ENCODE measurements around the gene CCNB3. TPM values are rescaled to one million over a fixed set of nuclear protein-coding genes. Genes with fewer than 3 reads are reported as not detected.
"Not testable (repeated sequence)": the region's sequence is repeated elsewhere in the genome, so short reads cannot be mapped to it uniquely, and the experiment has no call there.

Gene CCNB3, protein sequence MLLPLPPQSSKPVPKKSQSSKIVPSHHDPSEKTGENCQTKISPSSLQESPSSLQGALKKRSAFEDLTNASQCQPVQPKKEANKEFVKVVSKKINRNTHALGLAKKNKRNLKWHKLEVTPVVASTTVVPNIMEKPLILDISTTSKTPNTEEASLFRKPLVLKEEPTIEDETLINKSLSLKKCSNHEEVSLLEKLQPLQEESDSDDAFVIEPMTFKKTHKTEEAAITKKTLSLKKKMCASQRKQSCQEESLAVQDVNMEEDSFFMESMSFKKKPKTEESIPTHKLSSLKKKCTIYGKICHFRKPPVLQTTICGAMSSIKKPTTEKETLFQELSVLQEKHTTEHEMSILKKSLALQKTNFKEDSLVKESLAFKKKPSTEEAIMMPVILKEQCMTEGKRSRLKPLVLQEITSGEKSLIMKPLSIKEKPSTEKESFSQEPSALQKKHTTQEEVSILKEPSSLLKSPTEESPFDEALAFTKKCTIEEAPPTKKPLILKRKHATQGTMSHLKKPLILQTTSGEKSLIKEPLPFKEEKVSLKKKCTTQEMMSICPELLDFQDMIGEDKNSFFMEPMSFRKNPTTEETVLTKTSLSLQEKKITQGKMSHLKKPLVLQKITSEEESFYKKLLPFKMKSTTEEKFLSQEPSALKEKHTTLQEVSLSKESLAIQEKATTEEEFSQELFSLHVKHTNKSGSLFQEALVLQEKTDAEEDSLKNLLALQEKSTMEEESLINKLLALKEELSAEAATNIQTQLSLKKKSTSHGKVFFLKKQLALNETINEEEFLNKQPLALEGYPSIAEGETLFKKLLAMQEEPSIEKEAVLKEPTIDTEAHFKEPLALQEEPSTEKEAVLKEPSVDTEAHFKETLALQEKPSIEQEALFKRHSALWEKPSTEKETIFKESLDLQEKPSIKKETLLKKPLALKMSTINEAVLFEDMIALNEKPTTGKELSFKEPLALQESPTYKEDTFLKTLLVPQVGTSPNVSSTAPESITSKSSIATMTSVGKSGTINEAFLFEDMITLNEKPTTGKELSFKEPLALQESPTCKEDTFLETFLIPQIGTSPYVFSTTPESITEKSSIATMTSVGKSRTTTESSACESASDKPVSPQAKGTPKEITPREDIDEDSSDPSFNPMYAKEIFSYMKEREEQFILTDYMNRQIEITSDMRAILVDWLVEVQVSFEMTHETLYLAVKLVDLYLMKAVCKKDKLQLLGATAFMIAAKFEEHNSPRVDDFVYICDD (N-terminal part only)
- not detected in 2 replicates for total RNA-seq (2014; rRNA removed; shearing (Covaris generic))

DNA sequence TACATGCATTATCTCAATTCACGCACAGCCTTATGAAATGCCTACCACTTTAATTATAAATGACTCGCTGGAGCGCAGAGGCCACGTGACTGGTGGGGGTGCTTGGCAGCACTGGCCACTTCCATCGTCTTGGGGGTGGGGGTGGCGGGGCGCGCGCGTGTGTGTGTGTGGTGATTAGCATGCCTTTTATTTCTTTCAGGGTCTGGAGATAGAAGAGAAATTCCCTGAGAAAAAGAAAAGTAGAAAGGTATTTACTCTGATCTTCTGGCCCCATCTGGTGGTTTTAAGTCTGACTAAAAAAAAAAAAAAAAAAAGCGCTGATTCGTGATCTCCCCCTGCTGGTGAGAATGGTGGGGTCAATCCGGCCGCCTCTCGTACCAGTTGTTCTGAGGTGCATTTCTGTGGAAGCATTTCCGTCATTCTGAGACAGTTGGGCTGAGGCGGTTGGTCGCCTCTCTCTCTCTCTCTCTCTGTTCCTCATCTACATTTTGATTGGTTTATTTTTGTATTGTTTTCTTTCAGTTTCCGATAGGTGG lies at the start of gene CCNB3:
CCNB3 (plus strand) TSS at position 402 of the 536 bp plus-strand sequence. CDS start 80,399 bp downstream, outside the sequence.
- peak; percentile 72 for DNase-seq (ENCODE audit: low read depth)

GRCh38 chrX:50157545-50158135 lies 46.9 kb upstream of the CCNB3 start:
- DNase-seq (ENCODE audit: low read depth) = peak; percentile 27

- no peak for DNase-seq (ENCODE audit: low read depth)
Measured at GRCh38 chrX:50158593-50158992, 46.0 kb upstream of the CCNB3 start.

- DNase-seq (ENCODE audit: low read depth) = peak; percentile 10
Measured at GRCh38 chrX:50161127-50161526, 43.4 kb upstream of the CCNB3 start.

DNA sequence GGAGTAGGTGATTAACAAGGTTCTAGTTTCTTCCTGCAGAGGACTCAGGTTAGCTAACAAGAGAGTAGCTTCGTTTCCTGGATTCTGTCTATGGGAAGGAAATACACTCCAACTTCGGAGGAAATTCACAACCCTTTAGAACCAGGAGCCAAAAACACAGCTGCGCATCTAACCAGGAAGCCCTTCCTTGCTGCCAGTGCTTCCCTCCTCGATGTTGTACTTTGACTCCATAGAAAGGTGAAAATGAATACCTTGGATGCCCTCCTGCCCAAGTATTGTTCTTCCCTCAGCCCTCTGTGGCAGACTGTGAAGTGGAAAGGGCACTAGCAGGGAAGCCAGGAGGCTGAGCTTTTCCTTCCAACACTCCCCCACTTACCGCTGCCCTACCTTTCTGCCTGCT lies 38.8 kb upstream of the CCNB3 start:
- no peak for DNase-seq (ENCODE audit: low read depth)

DNA sequence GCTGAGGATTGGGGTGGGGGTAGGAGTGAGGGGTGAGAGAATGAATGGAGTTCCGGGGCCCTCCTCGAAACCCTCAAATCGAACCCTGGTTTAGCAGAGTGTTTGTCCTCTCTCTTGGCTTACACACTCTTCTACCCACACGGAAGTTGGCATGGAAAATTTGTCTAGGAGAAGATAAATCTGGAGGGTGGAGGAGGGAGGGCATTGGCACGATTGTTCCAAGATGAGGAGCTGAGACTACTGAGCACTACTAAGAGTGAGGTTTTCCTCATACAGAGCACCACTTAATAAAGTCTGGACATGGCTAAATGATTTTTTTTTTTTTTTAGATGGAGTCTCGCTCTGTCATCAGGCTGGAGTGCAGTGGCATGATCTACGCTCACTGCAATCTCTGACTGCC lies 37.2 kb upstream of the CCNB3 start:
- no peak for DNase-seq (ENCODE audit: low read depth)

DNA sequence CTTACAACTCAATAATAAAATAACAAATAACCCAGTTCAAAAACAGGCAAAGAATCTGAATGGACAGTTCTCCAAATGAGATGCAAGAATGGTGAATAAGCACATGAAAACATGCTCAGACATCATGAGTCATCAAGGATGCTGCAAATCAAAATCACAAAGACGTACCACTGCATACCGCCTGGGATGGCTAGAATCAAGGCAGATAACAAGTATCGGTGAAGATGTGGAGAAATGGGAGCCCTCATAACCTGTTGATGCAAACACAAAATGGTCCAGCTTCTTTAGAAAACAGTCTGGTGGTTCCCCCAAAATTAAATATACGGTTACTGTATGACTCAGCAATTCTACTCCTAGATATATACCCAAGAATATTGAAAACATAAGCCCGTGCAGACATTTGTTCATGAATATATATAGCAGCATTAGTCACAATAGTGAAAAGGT lies 36.3 kb upstream of the CCNB3 start:
- DNase-seq (ENCODE audit: low read depth) = peak; percentile 10

- no peak for DNase-seq (ENCODE audit: low read depth)
Measured at GRCh38 chrX:50169717-50170116, 34.8 kb upstream of the CCNB3 start.

- no peak for DNase-seq (ENCODE audit: low read depth)
Measured at GRCh38 chrX:50180073-50180940, 24.3 kb upstream of the CCNB3 start.

GRCh38 chrX:50183891-50184290 lies 20.7 kb upstream of the CCNB3 start:
- DNase-seq (ENCODE audit: low read depth) = no peak

GRCh38 chrX:50188859-50189600 lies 15.5 kb upstream of the CCNB3 start:
- DNase-seq (ENCODE audit: low read depth) = no peak

- DNase-seq (ENCODE audit: low read depth) = no peak
Measured at GRCh38 chrX:50198348-50198747, 6.2 kb upstream of the CCNB3 start.

GRCh38 chrX:50200907-50201306 lies 3.7 kb upstream of the CCNB3 start, which contains the start of gene AKAP4:
Gene AKAP4 (minus strand): TSS chrX:50201007. CDS start chrX:50200889, 118 bp downstream.
- no peak for DNase-seq (ENCODE audit: low read depth)

DNA sequence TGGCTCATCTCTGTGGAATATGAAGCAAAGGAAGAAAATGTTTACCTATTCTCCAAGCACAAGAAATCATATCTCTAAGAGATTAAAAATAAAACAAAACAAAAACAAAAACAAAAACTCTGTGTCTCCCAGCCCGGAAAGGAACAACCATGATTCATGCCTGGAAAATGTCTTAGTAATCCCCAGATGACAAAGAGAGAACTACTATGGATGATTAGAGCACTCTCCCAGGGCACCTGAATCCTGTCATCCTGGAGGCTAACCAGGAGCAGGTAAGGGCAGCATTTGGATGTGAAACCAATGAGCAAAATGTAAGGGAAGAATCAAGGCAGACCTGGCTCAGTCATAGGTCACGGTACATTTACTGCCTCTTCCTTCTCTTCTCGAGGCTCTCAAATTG lies 2.0 kb upstream of the CCNB3 start:
- peak; percentile 41 for DNase-seq (ENCODE audit: low read depth)

DNA sequence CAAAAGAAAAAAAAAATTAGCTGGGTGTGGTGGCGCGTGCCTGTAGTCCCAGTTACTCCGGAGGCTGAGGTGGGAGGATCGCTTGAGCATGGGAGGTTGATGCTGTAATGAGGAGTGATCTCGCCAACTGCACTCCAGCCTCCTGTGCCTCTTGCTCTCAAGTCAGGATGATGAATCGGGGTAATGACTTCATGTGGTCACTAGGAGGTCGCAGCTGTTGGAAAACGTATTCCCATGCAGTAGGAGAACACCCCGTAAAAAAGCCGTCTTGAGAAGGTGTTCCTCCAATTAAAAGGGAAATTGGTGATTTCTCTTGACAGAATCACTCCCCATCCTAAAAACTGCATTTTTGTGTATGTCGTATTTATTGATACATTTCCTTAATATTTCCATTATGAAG lies 2.2 kb downstream of the CCNB3 start:
- no peak for DNase-seq (ENCODE audit: low read depth)

DNA sequence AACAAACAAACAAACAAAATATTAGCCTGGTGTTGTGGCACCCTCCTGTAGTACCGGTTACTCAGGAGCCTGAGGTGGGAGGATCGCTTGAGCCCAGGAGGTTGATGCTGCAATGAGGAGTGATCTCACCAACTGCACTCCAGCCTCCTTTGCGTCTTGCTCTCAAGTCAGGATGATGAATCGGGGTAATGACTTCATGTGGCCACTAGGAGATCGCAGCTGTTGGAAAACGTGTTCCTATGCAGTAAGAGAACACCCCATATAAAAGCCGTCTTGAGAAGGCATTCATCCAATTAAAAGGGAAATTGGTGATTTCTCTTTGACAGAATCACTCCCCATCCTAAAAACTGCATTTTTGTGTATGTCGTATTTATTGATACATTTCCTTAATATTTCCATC lies 6.9 kb downstream of the CCNB3 start:
- DNase-seq (ENCODE audit: low read depth) = peak; percentile 12

DNA sequence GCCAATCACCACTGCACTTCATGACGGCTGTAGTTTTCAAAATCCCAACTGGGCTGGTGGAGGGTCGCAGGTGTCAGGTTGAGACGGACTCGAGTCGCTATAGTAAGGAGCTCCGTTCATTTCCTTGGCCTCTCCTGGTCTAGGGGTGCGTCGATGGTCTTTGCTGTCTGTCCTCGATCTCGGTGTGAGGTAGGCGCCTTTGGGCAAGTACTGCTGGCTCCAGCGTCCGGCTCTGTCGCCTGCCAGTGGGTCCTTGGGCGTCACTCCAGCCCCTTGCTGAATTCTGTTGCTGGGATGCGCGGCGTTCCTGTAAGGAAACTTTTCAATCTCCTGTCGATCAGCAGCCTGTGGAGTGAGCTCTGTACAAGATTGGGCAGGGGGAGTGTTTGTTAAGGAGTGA lies 76.7 kb downstream of the CCNB3 start:
- no peak for DNase-seq (ENCODE audit: low read depth)

- DNase-seq (ENCODE audit: low read depth) = no peak
Measured at GRCh38 chrX:50327235-50327634, 122.7 kb downstream of the CCNB3 start.

- not testable (repeated sequence) for DNase-seq (ENCODE audit: low read depth)
Measured at GRCh38 chrX:50332668-50333067, 128.1 kb downstream of the CCNB3 start.
